Measurements from ENCODE around the gene CHST11.
A peak's percentile ranks its signal among the peaks of the same experiment; 100 is the strongest.

The CHST11 gene

DNA sequence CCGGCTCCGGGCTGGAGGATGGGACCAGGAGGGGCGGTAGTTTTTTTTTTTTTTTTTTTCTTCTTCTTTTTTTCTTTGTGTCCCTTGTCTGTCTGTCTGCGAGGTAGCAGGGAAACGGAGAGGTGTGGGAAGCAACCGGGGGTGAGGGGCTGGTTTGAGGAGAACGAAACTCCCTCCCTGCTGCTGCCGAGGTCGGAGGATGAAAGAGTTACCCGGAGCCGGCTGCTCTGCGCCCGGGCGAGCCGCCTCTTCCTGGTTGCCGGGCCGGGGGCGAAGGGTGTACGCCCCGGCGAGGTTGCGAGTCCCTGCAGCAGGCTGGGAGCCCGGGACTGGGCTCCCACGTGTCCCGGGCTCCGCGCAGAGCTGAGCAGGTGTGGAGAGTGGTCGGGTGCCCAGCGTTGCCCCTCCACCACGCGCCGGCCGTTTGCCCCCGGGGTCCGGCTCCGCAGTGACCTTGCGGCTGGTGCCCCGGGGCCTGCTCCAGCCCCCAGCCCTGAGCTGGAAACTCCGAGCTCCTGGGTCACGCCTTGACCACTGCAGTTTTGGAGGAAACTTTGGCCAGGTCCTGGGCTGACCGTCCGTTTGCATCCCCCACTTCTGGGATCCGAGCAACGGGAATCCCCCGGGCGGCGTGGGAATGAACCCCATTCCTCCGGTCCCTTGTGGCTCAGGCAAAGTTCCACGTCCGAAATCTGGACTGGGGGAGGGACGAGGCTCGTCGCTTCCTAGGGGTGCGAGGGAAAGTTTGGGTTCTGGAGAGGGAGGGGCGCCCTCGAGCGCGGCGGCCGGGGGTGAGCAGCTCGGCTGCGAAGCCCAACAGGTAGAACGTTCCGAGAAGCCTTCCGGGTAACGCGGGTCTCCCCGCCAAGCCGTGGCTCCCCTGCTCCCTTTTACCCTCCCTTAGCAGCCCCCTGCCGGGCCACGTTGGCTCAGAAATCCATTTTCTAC is 1.3 kb downstream of the CHST11 start:
- Histone ChIP-seq H3F3A (ENCODE audit: insufficient read depth) (no peaks in the 10 kb centered on the region), H3K9me2 (replicated peaks; ENCODE audit: insufficient read depth, low read length) (no peaks in the 10 kb centered on the region), H3K4me3 (ENCODE audit: insufficient read depth, low read length, poor library complexity, severe bottlenecking) (peak overlapping the region; percentile 59), H2AFZ (ENCODE audit: low read depth, low read length, severe bottlenecking) (peak overlapping the region; percentile 82), H3K4me2 (ENCODE audit: low read depth, low read length, poor library complexity, severe bottlenecking) (peak overlapping the region; percentile 84), H3K9ac (ENCODE audit: low read length) (peak overlapping the region; percentile 46), H3K27me3 (ENCODE audit: low read length) (no peaks in the 10 kb centered on the region), H3K27ac (ENCODE audit: low read depth, low read length) (no peak overlapping the region), H4K20me1 (ENCODE audit: low read depth, low read length) (no peaks in the 10 kb centered on the region), H3K9me3 (ENCODE audit: insufficient read depth, low read length) (no peaks in the 10 kb centered on the region), H3K79me2 (ENCODE audit: insufficient read depth, low read length) (no peaks in the 10 kb centered on the region), H3K36me3 (ENCODE audit: low read length) (no peaks in the 10 kb centered on the region)
- TF ChIP-seq, protein P1, sequence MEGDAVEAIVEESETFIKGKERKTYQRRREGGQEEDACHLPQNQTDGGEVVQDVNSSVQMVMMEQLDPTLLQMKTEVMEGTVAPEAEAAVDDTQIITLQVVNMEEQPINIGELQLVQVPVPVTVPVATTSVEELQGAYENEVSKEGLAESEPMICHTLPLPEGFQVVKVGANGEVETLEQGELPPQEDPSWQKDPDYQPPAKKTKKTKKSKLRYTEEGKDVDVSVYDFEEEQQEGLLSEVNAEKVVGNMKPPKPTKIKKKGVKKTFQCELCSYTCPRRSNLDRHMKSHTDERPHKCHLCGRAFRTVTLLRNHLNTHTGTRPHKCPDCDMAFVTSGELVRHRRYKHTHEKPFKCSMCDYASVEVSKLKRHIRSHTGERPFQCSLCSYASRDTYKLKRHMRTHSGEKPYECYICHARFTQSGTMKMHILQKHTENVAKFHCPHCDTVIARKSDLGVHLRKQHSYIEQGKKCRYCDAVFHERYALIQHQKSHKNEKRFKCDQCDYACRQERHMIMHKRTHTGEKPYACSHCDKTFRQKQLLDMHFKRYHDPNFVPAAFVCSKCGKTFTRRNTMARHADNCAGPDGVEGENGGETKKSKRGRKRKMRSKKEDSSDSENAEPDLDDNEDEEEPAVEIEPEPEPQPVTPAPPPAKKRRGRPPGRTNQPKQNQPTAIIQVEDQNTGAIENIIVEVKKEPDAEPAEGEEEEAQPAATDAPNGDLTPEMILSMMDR (IDR thresholded peaks at IDR 0.05; ENCODE audit: insufficient read depth, low read length, poor library complexity, severe bottlenecking), result no peak
- TF ChIP-seq EZH2phosphoT487 (conservative IDR thresholded peaks at IDR 0.05; ENCODE audit: low read length), result no peak

DNA sequence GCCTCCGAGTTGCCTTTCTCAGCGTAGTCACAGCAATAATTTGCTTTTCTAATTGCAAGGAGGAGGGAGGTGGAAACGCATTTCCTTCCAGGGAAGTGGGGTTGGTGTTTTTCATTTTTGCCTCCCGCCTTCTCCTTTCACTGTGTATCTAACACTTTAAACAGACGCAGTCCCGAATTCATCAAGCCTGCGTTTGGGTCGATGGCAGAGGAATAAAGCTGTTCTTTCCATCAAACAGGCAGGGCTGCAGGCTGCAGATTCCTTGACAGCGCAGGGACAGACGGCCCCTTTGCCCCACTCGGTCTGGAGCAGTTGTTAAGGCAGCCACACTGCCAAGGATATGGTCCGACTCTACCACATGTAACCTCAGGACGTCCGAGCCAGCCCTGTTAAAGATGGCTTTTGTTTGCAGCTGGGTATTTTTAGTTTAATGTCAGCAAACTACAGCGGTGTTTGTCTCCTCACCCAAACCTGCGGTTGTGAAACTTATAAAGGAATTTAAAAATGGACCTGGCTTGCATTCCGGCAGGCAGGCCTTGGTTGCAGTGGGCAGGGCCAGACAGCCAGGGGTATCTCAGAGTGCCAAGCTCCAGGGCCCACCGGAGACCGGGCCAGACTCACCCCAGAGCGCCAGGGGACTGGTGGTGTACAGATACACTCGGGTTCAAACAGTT is 2.1 kb downstream of the CHST11 start:
- no peaks in the 10 kb centered on the region for H3F3A ChIP-seq (ENCODE audit: insufficient read depth)
- no peaks in the 10 kb centered on the region for H3K9me3 ChIP-seq (ENCODE audit: insufficient read depth, low read length)
- H3K27me3 ChIP-seq (ENCODE audit: low read length), result no peaks in the 10 kb centered on the region
- no peak overlapping the region for H3K4me2 ChIP-seq (ENCODE audit: low read depth, low read length, poor library complexity, severe bottlenecking)
- TF ChIP-seq, protein P1 (IDR thresholded peaks at IDR 0.05; ENCODE audit: insufficient read depth, low read length, poor library complexity, severe bottlenecking), result no peak
- no peak for TF ChIP-seq EZH2phosphoT487 (conservative IDR thresholded peaks at IDR 0.05; ENCODE audit: low read length)
- H3K36me3 ChIP-seq (ENCODE audit: low read length), result no peaks in the 10 kb centered on the region
- H2AFZ ChIP-seq (ENCODE audit: low read depth, low read length, severe bottlenecking), result no peak overlapping the region
- H3K9ac ChIP-seq (ENCODE audit: low read length), result no peak overlapping the region
- H4K20me1 ChIP-seq (ENCODE audit: low read depth, low read length), result no peaks in the 10 kb centered on the region
- H3K9me2 ChIP-seq (replicated peaks; ENCODE audit: insufficient read depth, low read length), result no peaks in the 10 kb centered on the region
- H3K79me2 ChIP-seq (ENCODE audit: insufficient read depth, low read length), result no peaks in the 10 kb centered on the region
- no peak overlapping the region for H3K4me3 ChIP-seq (ENCODE audit: insufficient read depth, low read length, poor library complexity, severe bottlenecking)
- H3K27ac ChIP-seq (ENCODE audit: low read depth, low read length), result no peak overlapping the region

DNA sequence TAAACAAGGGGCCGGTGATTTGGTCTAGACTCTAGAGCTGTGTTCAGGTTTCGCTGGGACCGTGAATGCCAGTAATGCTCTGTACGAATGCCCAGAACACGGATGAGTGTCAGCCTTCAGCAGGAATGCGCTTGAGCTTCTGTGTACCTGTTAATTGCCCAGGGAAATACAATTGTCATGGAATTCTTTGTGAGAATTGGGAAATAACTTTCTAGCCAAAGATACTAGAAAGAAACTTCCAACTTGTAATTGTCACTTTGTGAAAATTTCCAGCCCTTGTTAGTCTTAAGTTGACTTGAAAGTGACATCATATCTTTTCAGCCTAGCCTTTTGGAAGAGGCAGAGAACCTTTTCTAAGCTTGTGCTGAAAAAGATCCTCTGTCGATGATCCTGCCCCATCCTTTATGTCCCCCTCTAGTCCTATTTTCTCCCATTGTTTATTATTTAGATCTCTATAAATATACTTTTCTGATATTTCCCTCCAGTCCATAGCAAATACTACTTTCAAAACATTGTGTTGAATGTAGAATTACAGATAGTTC is 2.7 kb downstream of the CHST11 start:
- TF ChIP-seq, protein P1 (IDR thresholded peaks at IDR 0.05; ENCODE audit: insufficient read depth, low read length, poor library complexity, severe bottlenecking), result no peak
- TF ChIP-seq EZH2phosphoT487 (conservative IDR thresholded peaks at IDR 0.05; ENCODE audit: low read length), result no peak
- H4K20me1 ChIP-seq (ENCODE audit: low read depth, low read length), result no peaks in the 10 kb centered on the region
- no peak overlapping the region for H3K27ac ChIP-seq (ENCODE audit: low read depth, low read length)
- H3K9me3 ChIP-seq (ENCODE audit: insufficient read depth, low read length), result no peaks in the 10 kb centered on the region
- no peaks in the 10 kb centered on the region for H3F3A ChIP-seq (ENCODE audit: insufficient read depth)
- no peak overlapping the region for H3K4me2 ChIP-seq (ENCODE audit: low read depth, low read length, poor library complexity, severe bottlenecking)
- no peak overlapping the region for H2AFZ ChIP-seq (ENCODE audit: low read depth, low read length, severe bottlenecking)
- no peak overlapping the region for H3K4me3 ChIP-seq (ENCODE audit: insufficient read depth, low read length, poor library complexity, severe bottlenecking)
- no peaks in the 10 kb centered on the region for H3K36me3 ChIP-seq (ENCODE audit: low read length)
- no peak overlapping the region for H3K9ac ChIP-seq (ENCODE audit: low read length)
- no peaks in the 10 kb centered on the region for H3K9me2 ChIP-seq (replicated peaks; ENCODE audit: insufficient read depth, low read length)
- no peaks in the 10 kb centered on the region for H3K27me3 ChIP-seq (ENCODE audit: low read length)
- H3K79me2 ChIP-seq (ENCODE audit: insufficient read depth, low read length), result no peaks in the 10 kb centered on the region
